GM12874 (cell line): ENCODE measurements around the gene TFAP2E.

Experiments used
- TF ChIP-seq, protein P1 (sequence below): IDR thresholded peaks from 2 replicates; pipeline ENCODE4 v1.5.1; 2011; ENCODE audit warnings: low read depth, mild to moderate bottlenecking, control low read depth, low read length, moderate library complexity; ENCODE audit not compliant: insufficient read depth

The TFAP2E gene

DNA sequence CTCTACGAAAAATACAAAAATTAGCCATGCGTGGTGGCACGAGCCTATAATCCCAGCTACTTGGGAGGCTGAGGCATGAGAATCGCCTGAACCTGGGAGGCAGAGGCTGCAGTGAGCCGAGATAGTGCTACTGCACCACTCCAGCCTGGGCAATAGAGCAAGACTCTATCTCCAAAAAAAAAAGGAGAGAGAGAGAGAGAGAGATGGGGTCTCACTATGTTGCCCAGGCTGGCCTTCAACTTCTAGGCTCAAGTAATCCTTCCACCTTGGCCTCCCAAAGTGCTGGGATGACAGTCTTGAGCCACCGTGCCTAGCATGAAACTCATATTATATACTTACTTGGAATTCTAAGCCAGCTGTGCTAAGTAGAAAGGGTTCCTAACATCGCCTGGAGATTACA is 38.5 kb downstream of the TFAP2E start:
- TF ChIP-seq, protein P1, sequence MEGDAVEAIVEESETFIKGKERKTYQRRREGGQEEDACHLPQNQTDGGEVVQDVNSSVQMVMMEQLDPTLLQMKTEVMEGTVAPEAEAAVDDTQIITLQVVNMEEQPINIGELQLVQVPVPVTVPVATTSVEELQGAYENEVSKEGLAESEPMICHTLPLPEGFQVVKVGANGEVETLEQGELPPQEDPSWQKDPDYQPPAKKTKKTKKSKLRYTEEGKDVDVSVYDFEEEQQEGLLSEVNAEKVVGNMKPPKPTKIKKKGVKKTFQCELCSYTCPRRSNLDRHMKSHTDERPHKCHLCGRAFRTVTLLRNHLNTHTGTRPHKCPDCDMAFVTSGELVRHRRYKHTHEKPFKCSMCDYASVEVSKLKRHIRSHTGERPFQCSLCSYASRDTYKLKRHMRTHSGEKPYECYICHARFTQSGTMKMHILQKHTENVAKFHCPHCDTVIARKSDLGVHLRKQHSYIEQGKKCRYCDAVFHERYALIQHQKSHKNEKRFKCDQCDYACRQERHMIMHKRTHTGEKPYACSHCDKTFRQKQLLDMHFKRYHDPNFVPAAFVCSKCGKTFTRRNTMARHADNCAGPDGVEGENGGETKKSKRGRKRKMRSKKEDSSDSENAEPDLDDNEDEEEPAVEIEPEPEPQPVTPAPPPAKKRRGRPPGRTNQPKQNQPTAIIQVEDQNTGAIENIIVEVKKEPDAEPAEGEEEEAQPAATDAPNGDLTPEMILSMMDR: no peak

DNA sequence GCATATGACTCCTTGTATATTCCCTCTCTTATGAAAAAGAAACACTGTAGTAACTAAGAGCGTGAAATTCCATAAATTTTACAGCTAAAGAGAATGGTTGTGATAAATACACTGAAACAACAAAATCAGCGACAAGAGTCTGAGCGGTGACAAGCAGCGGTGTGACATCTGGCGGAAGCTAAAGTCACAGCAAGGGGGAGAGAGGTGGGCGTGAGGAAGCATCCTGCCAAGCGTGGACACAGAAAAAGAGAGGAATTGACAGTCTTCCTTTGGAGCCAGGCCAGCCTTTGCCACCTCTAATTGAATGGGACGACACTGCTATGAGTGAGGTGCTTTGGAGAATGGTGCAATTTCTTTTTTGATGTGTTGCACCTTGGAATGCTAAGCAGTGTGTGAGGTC is 42.3 kb downstream of the TFAP2E start:
- TF ChIP-seq, protein P1: no peak

DNA sequence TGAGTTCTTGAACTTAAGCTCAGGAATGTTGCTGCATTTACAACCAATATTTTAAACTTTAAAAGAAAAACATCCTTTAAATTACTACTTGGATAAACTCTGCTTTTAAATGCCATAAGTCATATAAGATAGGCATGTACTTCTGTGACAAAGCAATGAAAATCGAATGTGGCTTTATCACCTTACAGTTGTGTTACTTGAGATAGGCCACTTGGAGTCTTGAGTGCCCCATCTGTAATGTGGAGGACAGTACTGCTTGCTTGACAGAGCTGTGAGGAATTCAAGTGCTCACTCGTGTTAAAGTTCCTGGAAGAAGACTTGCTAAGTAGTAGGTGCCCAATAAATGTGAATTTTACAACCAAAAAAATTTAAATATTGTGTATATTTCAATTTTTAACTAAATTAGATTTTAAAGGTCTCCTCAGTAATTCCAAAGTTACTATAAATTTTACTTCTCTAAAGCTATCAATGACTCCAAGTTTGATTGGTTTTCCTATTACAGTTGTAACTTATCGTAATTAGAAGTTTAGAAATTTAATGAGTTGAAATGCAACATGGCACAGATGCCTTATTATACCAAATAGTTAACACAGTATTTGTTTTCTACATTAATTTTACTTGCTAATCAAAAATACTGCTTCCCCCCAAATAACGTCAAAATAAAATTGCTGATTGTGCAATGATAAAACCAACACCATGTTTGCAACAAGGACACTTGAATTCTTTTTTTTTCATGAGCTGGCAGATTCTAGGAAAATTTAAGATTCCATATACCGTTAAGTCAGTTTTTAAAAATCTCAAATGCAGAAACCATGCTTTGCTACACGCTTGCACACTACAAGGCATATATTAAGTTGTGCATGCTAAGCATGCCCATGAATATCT is 46.4 kb downstream of the TFAP2E start:
- TF ChIP-seq, protein P1: no peak

DNA sequence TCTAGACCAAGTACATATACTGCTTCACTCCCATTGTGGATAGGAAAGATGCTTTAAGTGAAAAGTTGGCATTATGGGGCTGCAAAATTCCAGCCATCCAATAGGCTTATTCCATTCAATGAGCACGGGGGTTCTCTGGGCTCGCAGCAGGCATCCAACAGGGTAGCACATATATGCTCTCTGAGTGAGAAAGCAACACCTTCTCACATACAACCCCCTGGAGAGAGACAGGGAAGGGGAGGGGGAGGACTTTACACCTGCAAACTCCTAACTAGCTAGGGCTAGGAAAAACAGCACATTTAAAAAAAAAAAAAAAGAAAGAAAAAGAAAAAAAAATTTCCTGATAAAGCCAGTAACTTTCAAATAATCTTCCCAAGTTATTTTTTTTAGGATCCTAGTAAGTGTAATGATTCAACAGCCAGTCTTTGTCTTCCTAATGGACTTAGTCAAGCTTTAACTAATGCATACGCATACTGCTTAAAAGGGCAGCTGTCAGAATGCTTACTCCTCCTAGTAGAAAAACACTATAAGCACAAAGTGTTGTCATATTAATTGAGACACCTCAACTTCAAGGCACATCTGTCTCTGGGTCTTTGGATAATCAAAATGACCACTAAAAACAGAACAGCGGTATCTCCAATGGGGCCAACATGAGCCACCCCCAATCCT is 49.5 kb downstream of the TFAP2E start:
- TF ChIP-seq, protein P1: no peak

DNA sequence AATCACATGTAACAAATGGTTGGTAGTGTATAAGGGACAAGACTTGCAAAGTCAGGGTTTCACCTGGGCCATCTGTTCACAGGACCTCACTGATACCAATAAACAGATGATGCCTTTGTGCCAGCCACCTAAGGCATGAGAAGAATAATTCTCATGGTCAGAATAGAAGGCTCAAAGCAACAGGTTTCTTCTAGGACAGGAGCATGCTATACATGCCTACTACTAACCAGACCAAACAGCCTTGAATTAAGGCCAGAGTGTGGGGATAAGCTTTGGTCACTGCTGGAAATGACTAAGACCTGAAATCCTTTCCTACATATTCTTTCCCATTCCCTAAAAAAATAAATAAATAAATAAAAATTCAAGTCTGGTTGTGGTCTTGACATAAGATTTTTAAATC is 50.7 kb downstream of the TFAP2E start:
- TF ChIP-seq, protein P1: no peak

DNA sequence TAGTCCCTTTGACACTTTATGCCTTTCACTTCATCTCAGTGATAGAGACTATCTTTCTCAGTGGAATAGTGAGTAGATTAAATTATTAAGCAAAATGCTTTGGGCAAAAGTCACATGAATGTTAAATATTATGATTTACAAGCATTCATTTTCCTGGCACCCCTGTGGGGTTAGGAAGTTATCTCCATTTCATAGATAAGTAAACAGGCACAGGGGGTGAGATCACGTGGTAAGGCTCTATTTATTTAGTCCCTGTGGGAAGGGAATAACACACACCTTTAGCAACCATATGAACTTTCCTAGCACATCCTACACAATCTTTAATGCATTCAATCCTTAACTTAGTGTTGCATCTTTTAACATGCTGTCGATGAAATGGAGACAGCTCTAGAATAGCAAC is 55.9 kb downstream of the TFAP2E start:
- TF ChIP-seq, protein P1: no peak

DNA sequence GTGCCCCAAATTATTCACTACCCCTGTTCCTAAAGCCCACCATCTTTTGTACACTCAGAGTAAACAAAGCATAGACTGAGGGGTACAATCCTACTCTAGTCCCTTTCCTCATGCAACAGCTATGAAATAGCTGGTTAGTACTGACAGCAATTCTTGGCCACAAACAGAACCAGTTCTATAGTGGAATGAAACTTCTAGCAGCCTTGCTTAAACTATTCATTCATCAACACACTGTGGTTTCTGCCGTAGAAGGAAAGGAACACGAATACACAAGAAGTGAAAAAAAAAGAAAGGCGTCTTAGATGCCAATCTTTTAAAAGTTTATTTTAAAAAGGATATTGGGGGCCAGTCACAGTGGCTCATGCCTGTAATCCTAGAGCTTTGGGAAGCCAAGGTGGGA is 58.3 kb downstream of the TFAP2E start:
- TF ChIP-seq, protein P1: no peak
